Sigmoid colon (tissue), 4 donors: Measurements from ENCODE around the gene TANK.
"Not testable (repeated sequence)": the region's sequence is repeated elsewhere in the genome, so short reads cannot be mapped to it uniquely, and the experiment has no call there.

ENCODE experiments used
- CTCF ChIP-seq, 4 experiments: fragments of 450-650 bp in 3 of 4; fragments of 200-600 bp in 1 of 4; IDR thresholded peaks; one replicate each; pipeline ENCODE4 v1.5.1; 2016 to 2019; ENCODE audit warnings: antibody characterized with exemption in 4 of 4, mild to moderate bottlenecking in 3 of 4, moderate library complexity in 2 of 4
- POLR2A ChIP-seq, 2 donors: fragments of 450-650 bp; IDR thresholded peaks; one replicate each; pipeline ENCODE4 v1.6.1; 2016; ENCODE audit warnings: antibody characterized with exemption in 2 of 2, mild to moderate bottlenecking in 2 of 2, moderate library complexity in 2 of 2
- POLR2AphosphoS5 ChIP-seq, 4 donors: sonication (generic); formaldehyde crosslinking; IDR thresholded peaks; one replicate each; pipeline ENCODE4 v1.6.1; 2017; ENCODE audit warnings: antibody characterized with exemption in 4 of 4

- not testable (repeated sequence) for TF ChIP-seq CTCF, POLR2A, POLR2AphosphoS5 (IDR thresholded peaks at IDR 0.05)
Observed at GRCh38 chr2:161280906-161281323, 120.7 kb downstream of the TANK start.
